GM19455 (cell line): ENCODE results near the gene SPATA24.
"Not testable (repeated sequence)": the region's sequence is repeated elsewhere in the genome, so short reads cannot be mapped to it uniquely, and the experiment has no call there.

Experiments used
- ATAC-seq: cut with Tn5 transposase; IDR thresholded peaks from one replicate; pipeline ENCODE4 v1.9.1; 2021; ENCODE audit not compliant: unreplicated experiment

SPATA24 gene, protein sequence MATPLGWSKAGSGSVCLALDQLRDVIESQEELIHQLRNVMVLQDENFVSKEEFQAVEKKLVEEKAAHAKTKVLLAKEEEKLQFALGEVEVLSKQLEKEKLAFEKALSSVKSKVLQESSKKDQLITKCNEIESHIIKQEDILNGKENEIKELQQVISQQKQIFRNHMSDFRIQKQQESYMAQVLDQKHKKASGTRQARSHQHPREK

DNA sequence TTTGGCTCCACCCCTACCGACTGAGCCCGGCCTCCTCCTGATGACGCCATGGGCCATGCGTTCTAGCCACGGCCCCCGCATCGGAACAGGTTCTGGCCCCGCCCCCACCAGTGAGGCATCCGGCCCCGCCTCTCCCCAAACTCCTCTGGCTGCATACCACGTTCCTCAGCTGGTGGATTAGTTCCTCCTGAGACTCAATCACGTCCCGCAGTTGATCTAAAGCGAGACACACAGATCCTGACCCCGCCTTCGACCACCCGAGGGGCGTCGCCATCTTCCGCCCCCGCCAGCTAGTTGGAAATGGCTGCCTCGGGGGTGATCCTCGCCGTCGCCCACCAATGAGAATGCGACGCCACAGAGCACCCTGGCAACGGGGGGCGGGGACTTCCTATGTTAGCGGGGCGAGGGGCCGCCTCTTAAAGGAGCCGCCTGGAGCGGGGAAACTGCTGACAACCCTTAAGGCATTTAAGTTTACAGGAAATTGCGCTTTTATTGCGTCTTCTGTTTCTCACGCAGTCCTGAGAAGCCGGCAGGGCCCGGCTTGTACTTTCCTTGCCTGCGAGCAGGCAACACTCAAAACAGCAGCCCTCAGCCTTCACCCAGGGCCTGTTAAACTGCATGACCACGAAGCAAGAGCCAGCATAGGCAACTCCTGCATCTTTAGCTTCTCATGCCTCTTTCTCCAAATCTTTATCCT lies at the start of gene SPATA24:
Gene SPATA24 (minus strand): TSS at position 303 of the 697 bp plus-strand sequence. CDS start 29 bp downstream, at position 274.
- peak; percentile 79 for ATAC-seq

DNA sequence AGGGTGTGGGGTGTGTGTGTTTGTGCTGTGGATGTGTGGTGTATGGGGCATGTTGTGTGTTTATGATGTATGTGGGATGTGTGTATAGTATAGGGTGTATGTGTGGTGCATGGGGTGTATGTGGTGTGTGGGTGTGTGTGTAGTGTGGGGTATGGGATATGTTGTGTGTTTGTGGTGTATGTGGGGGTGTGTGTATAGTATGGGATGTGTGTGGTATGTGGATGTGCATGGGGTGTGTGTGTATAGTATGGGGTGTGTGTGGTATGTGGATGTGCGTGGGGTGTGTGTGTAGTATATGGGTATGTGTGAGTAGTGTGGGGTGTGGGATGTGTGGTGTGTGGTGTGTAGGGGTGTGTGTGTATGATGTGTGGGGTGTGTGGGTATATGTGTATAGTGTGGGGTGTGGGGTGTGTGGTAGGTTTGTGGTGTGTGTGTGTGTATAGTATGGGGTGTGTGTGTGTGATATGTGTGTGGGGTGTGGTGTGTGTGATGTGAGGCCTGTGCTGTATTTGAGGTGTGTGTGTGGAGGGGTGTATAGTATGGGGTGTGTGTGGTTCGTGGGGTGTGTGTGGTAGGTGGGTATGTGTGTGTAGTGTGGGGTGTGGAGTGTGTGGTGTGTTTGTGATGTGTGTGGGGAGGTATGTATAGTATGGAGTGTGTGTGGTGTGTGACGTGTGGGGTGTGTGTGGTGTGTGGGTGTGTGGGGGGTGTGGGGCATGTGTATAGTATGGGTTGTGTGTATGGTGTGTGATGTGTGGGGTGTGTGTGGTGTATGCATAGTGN lies 48.2 kb upstream of the SPATA24 start:
- no peak for ATAC-seq

DNA sequence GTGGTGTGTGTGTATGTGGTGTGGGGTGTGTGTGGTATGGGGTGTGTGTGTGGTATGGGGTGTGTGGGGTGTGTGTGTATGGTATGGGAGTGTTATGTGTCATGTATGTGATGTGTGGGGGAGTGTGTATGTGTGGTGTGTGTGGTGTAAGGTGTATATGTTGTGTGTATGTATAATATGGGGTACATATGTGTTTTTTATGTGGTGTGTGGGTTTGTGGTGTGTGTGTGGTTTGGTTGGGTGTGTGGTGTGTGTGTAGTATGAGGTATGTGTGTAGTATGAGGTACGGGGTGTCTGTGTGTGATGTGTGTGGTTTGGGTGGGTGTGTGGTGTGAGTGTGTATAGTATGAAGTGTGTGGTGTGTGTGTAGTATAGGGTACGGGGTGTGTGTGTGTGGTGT lies 47.3 kb upstream of the SPATA24 start:
- ATAC-seq, result no peak

DNA sequence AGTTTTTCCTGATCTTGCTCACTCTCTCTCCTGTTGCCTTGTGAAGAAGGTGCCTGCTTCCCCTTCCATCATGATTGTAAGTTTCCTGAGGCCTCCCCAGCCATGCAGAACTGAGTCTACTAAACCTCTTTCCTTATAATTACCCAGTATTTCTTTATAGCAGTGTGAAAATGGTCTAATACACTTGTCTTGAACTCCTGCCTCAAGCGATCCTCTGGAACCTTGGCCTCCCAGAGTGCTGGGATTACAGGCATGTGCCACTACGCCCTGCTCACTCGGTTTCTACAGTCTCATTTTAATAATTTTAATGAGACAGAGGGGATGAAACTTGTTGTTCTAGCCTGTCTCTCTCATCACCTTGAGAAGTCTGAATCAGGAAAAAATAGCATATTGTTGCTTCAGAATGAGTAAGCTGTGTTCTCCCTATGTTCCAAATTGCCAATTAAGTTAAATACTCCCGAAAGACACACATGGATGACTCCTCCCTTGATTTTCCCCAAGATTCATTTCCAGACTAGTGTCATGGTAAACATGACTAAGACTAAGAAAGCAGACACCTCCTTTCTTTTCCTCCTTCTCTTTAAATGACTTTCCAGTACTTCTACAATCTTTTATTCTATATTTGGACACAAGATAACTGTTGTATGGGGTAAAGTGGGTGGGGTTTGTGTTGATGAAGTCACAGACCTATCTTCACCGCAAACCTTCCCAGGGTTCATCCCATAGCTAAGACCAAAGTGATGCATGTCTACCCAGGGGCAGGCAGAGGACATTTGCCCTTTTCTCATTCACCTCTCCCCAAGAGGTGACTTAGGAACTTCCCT lies 43.3 kb upstream of the SPATA24 start:
- ATAC-seq, result no peak

DNA sequence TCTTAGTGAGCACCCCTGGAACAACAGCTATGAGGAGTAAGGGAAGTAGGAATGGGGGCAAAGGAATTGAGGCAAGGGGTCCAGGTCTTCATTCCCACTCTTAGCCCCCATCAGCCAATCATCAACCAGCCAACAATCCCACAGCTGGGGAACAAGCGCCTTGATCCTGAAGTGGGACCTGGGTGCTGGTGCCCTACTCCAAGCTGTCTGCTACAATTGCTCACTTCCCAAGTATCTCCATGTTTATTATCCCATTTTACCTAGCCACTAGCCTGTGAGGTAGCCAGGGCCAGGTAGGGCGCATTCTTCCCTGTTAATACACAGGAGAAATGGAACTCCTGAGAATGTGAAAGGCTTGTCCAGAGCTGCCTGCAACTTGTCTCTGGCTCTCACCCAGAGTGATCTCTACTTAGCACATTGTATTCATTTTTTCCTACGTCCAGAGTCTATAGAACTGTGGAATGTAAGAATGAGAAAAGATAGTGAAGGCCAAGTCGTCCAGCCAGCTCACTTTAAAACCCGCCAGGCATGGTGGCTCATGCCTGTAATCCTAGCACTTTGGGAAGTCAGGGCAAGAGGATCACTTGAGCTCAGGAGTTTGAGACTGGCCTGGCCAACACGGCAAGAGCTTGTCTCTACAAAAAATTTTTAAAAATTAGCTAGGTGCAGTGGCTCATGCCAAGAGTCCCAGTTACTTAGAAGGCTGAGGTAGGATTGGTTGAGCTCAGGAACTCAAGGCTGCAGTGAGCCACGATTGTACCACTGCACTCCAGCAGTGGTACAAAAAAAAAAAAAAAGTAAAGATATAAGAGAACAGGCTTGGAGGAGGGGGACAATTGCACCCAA lies 41.7 kb upstream of the SPATA24 start:
- no peak for ATAC-seq

DNA sequence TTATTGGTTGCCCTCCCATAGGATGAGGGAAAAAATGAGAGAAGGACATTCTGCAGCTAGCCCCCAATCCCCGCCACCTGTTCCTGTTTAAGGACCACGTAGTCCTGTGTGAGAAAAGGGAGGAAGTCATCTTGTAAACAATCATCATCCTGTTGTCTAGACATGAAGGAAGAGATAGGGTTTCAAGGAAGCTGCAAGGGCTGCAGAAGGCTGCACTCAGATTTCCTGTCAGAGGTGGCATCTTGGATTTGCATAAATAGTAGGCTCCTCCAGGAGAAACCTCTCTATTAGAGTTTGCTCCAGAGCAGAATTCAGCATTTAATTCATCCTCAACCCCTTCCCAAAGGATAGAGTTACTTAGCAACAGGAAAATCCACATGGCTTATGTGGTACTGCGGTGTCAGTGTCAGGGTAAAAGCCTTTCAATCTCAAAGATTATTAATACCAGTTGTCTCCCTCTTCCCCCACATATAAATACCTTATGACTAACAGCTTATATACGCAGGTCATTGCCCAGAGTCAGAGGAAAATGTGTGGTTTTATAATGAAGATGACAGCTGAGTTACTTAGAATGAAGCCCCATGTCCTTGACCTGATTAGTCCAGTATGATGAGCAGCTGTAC lies 40.1 kb upstream of the SPATA24 start:
- ATAC-seq, result no peak

DNA sequence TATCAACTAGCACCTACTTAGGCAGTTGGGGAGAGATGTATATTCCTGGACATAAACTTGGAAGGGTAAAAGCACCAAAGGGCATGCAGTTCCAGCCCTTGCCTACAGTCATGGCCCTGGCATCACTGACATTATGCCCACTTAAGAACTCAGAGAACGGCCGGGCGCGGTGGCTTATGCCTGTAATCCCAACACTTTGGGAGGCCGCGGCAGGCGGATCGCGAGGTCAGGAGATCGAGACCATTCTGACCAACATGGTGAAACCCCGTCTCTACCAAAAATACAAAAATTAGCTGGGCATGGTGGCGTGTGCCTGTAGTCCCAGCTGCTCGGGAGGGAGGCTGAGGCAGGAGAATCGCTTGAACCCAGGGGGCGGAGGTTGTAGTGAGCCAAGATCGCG lies 36.5 kb upstream of the SPATA24 start:
- ATAC-seq, result not testable (repeated sequence)

DNA sequence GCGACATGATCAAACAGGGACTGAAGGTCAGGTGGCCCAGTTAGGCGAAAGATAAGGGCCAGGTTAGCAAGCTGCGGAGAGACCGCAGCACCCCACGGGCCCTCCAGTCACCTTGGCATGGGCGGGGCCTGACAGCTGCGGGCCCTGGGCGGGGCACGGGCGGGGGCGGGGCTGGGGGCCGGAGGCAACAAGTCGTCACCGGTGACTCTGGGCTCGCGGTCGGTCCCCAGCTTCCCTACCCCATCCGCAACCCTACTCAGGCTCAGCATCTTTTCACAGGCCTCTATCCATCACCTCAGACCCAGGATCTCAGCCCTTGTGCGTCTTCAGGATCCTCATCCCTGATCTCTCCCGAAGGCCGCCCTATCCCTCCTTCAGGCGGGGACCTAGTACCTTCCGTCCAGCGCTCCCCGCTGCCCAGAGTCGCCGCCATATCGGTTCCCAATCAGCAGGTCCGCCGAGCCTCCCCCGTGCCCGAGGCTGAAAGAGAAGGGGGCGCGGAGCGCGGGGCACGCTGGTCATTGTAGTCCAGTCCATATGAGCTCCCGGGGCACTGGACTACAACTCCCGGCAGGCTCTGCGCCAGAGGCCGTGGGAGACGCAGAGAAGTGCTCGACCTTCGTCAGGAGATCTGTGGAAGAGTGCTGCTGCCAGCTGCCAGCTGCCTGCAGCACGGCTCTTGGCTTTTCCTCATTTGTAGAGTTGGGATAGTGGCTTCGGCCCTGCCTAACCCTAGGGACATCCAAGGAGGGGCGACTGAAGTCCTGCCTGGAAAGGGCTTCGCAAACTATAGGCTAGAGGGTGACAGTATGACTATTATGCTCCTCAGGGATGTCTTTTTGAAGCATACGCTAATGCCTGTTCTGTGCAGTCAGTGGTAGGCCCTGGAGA lies 35.4 kb upstream of the SPATA24 start, which contains the start of gene DNAJC18:
Gene DNAJC18 (minus strand): TSS at position 513 of the 891 bp plus-strand sequence. CDS start 80 bp downstream, at position 433.
- ATAC-seq, result peak; percentile 94

DNA sequence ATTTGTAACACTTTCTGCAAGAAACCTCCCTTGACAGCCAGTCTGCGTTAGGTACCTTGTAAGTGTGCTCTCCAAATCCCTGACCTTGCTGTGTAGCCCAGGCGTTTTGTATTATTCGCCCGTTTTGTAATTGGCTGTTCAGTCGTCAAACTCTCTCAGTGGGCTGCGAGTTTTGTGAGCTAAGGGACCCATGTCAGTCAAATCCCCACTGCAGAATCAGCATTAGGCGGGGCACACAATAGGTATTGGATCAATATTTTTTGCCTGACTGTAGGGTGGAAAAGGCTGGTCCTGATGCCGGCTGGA lies 34.8 kb upstream of the SPATA24 start:
- ATAC-seq, result no peak

DNA sequence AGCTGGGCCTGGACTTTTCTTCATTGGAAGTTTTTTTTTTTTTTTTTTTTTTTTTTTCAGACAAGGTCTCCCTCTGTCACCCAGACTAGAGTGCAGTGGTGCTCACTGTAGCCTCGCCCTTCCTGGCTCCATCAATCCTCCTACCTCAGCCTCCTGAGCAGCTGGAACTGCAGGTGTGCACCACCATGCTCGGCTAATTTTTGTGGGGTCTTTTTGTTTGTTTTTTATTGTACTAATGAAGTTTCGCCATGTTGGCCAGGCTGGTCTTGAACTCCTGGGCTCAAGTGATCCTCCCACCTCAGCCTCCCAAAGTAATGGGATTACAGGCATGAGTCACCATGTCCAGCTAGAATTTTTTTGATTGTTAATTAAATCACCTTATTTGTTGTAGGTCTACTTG lies 31.8 kb upstream of the SPATA24 start:
- ATAC-seq, result no peak

DNA sequence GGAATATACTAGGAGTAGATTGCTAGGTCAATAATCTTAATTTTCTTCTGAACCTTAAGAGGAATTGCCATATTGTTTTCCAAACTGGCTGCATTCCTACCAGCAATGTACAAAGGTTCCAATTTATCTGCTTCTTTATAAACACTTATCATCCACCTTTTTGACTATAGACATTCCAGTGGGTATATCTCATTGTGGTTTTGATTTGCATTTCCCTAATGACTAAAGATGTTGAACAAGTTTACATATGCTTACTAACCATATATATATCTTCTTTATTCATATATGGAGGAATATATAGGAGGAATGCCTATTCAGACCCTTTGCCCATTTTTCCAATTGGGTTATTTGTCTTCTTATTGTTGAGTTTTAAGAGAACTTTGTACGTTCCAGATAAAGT lies 27.8 kb upstream of the SPATA24 start:
- ATAC-seq, result no peak

DNA sequence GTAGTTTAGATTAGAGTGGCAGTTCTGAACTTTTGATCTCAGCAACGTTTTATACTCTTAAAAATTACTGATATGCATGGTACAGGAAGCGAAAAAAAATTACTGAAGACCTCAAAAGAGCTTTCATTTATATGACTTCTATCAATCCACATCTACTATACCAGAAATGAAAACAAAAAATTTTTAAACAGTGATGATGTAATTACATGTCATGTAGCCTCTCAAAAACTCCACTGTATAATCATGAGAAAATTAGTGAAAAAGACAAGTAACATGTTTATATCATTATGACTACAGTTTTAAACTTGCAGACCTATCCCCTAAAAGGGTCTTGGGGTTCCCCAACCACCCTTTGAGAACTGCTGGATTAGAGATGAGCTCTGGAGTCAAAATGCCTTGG lies 26.1 kb upstream of the SPATA24 start:
- ATAC-seq, result no peak

DNA sequence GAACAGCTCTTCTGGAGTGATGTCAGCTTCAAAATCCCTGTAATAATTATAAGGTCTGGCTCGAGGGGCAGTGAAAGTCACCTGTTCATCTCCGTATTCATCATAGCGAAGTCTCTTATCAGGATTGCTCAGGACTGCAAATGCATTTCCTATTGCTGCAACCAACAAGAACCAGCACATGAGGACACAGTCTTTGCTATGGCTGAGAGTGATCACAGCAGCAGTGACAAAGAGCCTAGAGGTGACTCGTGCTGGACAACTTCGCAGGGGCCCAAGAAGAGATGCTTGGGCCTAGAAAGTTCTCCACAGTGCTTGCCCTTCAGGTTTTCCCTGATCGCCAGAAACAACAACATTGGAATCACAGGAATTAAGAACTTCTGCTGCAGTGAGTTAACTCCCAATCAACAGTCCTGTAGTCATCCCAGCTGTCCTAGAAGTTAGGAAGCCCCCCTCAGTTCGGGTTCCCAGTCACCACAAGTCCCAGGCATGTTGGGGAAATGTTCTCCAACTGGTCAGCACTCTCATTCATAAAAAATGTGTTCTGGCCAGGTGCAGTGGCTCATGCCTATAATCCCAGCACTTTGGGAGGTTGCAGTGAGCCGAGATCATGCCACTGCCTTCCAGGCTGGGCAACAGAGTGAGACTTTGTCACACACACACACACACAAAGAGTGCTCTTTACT lies 22.5 kb upstream of the SPATA24 start:
- ATAC-seq, result no peak

DNA sequence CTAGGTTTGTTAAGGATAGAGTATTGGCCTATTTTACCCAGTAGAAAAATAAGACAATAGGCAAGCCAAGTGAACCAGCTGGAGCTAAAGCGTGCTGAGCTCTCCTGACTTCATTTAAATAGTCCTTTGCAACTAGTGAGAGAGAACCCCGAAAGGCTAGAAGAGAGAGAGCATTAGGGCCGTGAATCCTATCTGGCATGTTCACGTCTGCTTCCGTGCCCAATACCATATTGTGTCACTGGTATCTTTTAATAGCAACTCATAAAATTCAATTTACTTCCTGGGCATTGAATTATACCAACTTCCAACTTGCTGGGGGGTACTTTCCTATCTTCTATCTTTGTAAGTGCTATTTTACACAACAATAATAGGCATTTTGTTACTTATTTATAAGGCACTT lies 21.6 kb upstream of the SPATA24 start:
- no peak for ATAC-seq

DNA sequence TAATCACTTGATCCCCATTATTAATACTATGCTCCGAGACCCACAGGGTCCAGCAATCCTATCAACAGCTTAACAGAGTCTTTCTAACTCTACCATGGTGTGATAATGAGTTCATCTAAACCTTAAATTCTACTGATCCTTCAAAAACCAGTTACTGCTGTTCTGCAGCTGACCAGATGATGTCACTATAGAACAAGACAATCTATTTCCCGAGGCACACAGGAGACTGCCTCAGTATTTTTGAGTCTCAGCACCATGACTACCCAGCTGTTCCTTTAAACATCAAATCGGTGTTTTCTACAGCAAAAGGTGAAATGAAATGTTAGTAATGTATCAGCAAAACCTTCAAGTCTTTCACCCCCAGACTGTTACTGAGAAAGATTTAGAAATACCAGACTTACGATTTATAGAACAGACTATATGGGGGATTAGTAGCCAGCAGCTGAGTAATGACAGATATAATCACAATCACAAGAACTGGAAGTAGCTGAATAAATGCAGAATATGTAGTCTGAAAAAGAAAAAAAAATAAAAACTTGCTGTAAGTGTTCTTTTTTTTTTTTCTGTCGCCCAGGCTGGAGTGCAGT lies 18.5 kb upstream of the SPATA24 start:
- no peak for ATAC-seq

DNA sequence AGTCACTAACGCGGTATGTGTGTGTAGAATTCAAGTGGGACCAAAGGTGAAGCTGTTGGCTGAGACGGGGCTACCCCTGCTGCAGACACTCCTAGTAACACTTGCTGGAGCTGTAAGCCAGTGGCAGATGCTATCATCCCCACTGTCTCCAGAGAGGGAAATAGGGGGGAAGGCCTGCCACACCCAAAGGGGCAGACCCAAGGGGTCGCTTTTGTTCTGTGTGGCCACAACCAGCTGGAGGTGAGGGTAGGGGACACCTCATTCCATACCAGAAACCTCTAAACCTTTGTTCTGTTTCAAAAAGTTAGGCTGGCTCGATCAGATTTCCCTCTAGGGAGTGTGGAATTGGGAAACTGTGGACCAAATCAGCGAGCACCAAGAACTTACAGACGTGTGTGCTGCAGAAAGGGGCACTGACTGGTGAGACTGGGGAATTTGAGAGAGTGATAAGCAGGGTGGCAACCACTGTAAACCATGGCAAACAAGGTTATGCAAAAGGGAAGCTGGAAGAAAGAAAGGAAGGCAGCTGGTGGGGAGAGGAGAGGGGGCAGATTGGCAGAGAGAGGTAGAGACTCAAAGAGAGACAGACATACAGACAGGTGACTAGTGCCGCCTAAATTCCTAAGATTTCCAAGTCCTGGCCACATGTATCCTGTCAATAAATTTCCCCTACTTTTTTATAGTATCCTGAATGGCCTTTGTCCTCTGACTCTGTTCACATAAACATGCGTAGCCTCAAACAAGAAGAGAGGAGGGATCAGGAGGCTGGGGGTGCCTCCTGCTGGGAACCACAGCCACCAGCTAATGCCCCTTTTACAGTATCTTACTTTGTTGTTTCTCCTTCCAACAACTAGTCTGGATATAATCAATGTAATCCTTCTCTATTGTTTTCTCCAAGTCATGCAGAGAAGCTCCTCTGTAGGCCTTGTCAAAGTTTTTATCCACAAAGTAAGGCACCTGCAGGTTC lies 15.6 kb upstream of the SPATA24 start:
- ATAC-seq, result no peak

DNA sequence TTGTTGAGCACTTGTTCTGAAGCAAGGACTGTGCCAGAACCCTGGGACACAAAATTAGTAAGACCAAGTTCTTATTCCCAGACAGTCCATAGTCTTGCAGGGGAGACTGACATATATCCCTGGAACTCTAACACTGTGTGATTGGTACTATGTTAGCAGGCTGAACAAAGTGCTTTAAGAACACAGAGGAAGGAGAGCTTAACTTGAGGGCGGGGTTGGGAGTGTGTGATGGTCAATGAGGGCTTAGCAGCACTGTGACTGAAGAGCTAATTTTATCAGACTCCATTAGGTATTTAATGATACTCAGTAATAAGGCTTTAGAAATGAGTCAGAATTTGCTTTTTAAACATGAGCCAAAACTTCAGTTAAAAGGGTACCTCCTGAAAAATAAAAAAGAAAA lies 14.9 kb upstream of the SPATA24 start:
- ATAC-seq, result no peak
